Cortex of kidney (tissue), 1 donor: ENCODE data around the gene RFWD3.
A peak's percentile ranks its signal among the peaks of the same experiment; 100 is the strongest.

ENCODE experiments used
- DNase-seq: peaks from one replicate; lab custom pipeline; 2025; lab: John Stamatoyannopoulos, UW

RFWD3 gene

GRCh38 chr16:74623214-74623838 is 43.4 kb downstream of the RFWD3 start:
- DNase-seq: no peak

- no peak for DNase-seq
These were observed 44.7 kb downstream of the RFWD3 start for GRCh38 chr16:74622005-74622404.

- no peak for DNase-seq
These were observed 49.4 kb downstream of the RFWD3 start for GRCh38 chr16:74617206-74617788.

DNA sequence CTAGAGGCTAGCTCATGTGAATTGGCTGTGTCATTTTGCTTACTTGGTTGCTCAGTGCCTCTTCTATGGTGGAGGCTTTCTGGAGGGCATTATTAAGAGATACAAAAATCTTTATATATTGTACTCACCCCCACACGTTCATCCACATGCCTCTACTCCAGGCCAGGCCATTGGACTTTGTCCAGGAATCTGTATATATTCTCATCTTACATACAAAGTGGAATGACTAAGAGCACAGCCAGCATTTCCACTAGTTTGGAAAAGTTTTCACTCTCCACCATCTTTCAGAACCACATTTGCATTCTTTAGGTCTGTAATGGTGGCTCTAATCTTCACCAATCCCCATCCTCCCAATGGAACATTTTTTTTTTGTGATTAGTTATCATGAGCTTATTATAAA is 55.0 kb downstream of the RFWD3 start:
- no peak for DNase-seq

- no peak for DNase-seq
These were observed 57.7 kb downstream of the RFWD3 start for GRCh38 chr16:74608944-74609343.

DNA sequence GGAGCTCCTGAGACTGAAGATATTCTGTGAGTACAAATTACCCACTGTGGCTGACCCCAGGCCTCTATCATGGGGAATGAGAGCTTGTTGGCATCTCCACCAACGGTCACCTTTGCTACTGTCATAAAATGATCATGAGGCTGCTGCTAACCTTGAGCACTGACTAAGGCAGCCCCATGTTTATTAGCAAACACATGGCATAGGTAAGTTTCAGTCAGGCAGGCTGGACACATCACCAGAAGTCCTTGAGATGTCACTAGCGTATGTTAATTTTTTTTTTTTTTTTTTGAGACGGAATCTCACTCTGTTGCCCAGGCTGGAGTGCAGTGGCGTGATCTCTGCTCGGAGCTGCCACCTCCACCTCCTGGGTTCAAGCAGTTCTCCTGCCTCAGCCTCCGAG is 58.3 kb downstream of the RFWD3 start:
- no peak for DNase-seq

DNA sequence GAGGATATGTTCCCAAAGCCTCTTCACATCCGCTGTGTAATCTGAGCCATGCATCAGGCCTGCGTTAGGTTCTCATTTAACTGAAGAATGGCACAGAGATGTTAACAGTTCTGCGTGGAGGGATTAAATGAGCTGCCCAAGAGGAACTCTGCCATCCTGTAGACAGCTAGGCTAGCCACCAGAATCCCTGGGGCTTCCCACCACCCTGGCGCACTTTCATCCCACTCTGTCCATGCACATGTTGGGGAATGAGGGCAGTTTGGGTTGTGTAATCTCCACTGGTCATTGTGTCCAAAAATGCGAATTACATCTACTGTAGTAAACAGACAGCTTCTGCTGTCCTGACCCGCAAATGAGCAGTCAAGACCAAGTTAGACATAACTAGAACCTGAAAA is 58.7 kb downstream of the RFWD3 start:
- DNase-seq: no peak

- DNase-seq: no peak
These were observed 59.2 kb downstream of the RFWD3 start for GRCh38 chr16:74607310-74607961.

- DNase-seq: peak; percentile 37
These were observed 60.0 kb downstream of the RFWD3 start, which contains the start of gene GLG1 for GRCh38 chr16:74606521-74607309. GLG1 (minus strand) TSS chr16:74607114; CDS start chr16:74607094, 20 bp downstream.

- no peak for DNase-seq
These were observed 60.7 kb downstream of the RFWD3 start for GRCh38 chr16:74605746-74606520.

DNA sequence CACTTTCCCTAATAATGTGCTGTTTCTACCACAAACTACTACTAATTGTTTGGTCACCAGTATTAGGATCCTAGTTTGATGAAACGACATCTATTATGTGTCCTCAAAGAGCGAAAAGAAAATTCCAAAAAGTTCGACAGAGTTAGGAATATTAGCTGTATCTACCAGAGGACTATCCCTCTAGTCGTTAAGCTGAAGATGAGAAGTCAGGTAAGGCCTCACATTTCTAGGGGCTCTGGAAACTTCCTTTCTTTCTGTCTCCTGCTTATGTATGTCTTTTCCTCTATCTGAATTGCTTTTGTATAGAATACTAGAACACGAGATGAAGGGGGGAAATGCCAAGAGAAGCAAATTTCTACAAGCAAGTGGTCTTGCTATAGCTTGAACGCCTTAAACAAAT is 61.3 kb downstream of the RFWD3 start:
- DNase-seq: no peak

DNA sequence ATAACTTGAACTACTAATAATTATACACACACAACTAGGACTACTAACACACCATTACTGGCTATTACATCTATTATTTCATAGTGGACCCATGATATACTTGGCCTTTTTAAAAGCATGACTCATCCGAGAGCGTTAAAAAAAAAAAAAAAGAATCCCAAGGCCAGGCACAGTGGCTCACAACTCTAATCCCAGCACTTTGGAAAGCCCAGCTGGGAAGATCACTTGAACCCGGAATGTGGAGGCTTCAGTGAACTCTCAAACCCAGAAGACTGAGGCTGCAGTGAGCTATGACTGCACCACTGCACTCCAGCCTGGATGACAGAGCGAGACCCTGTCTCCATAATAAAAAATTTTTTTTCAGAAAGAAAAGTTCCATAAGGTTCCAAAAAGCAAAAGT is 62.8 kb downstream of the RFWD3 start:
- no peak for DNase-seq

- no peak for DNase-seq
These were observed 65.4 kb downstream of the RFWD3 start for GRCh38 chr16:74601126-74601871.

DNA sequence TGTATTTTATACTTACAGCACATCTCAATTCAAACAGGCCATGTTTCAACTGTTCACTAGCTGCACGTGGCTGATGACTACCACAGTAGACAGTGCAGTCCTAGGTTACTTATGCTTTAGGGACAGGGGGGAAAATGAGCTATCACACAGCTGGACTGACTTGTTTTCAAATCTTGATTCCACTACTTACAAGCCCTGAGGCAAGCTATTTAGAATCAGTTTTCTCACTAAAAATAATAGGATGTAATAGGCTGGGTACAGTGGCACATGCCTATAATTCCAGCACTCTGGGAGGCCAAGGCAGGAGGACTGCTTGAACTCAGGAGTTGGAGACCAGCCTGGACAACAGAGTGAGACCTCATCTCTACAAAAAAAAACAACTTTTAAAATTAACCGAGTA is 70.1 kb downstream of the RFWD3 start:
- DNase-seq: no peak

- no peak for DNase-seq
These were observed 73.8 kb downstream of the RFWD3 start for GRCh38 chr16:74592847-74593246.

GRCh38 chr16:74591876-74592650 is 74.6 kb downstream of the RFWD3 start:
- DNase-seq: no peak

- no peak for DNase-seq
These were observed 79.7 kb downstream of the RFWD3 start for GRCh38 chr16:74586948-74587347.

DNA sequence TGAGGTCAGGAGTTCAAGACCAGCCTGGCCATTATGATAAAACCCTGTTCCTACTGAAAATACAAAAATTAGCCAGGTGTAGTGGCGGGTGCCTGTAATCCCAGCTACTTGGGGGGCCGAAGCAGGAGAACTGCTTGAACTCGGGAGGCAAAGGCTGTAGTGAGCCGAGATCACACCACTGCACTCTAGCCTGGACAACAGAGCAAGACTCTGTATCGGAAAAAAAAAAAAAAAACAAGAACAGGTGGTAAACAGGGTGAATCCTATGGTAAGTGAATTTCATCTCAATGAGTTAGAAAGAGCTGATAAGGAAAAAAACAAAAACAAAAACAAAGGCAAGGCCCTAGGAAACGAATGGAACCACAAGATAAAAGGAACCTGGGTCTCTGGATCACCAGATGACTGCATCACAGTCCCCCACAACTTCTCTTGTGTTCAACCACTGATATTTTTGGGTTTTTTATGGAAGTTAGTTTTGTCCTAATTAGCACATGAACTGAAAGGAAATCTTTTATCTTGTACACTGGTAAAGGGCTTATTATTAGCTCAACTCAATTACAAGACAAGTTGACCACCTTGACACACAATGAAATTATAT is 80.7 kb downstream of the RFWD3 start:
- DNase-seq: no peak

DNA sequence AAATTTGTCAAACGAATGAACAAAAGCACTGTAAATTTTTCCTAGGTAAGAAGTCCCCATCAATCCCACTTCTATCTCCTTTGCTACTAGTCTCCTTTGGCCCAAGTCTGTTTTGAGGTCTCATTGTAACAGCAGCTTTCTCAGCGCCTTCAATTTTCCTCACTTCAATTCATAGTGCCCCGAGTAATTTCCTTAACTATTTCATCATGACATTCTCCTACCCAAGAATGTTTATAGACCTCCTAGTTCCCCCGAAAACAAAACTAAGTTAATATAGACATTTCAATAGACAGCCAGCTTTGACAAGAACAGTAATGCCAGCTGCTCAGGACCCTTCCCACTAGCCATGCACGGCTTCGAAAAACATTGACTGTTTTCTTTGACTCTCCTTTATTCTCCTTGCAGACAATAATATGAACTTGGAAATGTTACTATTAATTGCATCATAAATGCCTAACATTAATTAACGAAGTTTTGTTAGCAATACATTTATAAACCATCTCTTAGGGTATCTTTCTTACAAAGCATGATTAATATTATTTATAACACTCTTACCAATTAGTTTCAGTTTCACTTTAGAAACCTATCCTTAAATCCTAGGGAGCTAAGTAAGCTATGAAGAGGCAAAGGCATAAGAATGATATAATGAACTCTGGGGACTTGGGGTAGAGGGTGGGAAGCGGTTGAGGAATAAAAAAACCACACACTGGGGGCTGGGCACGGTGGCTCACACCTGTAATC is 82.6 kb downstream of the RFWD3 start:
- no peak for DNase-seq
